MV-4-11 (cell line): ENCODE measurements around the gene PLD1.
"Not testable (repeated sequence)": the region's sequence is repeated elsewhere in the genome, so short reads cannot be mapped to it uniquely, and the experiment has no call there.

Source experiments
- DNase-seq: peaks from one replicate; lab custom pipeline; 2025; lab: John Stamatoyannopoulos, UW

The PLD1 gene

DNA sequence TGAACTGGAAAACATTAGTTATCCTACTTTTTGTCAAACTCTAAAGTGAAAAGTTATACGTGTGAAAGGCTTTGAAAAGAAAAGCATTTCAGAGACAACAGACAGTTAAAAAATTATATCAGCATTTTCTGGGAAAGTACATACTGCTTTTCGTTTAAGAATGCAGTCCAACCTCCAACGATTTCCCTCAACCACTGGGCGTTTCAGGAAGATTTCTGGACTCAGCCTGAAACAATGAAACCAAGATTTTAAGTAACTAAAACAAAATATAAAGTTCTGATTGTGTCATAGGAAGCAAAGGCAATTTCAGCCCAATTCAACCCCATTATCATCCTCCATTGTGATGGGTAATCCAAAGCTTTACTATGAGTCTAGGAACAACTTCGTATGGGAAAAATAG, 110.7 kb downstream of the PLD1 start:
- no peak for DNase-seq

DNA sequence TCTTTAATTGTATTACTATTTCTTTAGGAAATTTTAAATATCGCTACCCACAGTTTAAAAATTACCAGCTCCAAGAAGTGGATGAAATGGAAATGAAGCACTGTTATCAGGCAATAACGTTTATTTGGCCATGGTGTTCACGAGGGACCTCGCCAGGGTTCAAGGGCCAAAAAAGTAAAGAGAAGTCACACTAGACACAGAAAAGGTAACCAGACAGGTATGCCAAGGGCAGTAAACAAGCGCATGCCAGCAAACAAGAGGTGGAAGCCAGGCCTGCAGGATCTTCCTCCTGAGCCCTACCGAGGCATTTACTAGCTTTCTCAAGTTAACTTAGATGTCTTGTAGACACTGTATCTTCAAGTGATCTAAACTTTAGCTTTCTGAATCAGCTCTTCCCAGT, 113.5 kb downstream of the PLD1 start:
- no peak for DNase-seq

DNA sequence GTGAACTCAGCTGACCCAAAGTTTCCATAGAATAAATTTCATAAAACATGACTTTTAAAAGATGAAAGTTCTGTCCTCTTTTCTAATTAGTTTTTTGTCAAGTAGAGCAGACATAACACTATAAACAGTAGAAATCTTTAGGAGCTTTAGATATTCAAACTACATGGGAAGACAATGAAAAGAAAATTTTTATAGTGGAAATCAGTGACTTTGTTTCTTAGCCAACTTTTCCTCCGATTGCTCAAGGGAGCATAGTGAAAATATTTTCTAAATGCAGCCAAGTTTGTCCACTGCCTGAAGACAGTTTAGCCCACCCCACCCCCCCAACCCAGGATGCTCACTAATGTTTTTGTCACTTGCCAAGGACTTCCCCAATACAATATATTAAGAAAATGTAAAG, 114.9 kb downstream of the PLD1 start:
- DNase-seq = no peak

DNA sequence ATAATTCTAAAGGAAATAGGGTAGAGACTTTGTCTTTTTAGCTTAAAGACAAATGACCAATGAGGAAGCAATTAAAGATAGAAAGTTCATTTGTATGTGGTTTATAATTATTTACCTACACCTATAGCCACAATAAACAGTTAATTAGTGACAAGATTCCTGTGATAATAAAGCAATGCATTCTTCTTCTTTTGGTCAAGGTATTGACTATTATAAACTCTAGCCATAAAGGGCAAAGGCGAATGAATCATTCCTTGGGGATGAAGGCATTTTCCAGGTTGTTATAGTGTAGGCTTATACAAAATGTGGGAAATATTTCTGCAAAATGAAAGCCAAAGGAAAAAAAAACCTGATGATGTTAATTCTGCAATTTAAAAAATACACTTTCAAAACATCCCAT, 115.4 kb downstream of the PLD1 start:
- DNase-seq = no peak

DNA sequence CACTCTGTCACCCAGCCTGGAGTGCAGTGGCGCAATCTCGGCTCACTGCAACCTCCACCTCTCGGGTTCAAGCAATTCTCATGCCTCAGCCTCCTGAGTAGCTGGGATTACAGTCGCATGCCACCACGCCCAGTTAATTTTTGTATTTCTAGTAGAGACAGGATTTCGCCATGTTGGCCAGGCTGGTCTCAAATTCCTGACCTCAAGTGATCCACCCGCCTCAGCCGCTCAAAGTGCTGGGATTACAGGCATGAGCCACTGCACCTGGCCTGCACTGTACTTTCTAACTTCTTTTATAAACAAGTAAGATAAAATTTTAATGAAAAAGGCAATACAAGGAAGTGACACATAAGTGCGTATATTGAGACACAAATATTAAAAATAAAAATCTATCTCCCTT, 117.7 kb downstream of the PLD1 start:
- DNase-seq = not testable (repeated sequence)

DNA sequence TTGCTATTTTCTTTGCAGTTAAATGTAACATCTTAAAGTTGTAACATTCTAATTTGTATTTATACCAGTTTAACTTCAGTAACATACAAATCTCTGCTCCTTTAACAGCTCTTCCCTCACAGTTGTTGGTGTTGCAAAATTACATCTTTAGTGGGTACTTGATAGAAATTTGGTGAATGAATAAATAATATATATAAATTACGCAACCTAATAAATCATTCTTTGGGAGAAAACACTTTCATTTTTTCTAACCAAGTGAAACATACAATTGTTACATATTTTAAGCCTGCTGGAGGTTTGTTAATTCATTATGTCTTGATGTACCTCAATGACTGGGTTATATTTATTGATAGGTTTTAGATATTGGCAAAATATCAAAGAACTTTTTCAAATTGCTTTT, 118.8 kb downstream of the PLD1 start:
- DNase-seq = no peak

DNA sequence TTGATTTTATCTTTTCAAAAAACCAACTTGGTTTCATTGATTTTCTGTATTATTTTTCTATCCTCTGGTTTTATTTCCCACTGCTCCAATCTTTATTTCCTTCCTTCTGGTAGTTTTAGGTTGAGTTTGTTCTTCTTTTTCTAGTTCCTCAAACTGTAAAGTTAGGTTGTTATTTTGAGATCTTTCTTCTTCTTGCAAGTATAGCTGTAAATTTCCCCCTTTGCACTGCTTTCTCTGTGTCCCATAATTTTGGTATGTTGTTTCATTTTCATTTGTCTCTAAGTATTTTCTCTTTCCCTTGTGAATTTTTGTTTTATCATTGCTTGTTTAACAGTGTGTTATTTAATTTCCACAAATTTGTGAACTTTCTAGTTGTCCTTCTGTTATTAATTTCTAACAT, 120.0 kb downstream of the PLD1 start:
- DNase-seq = peak; percentile 70

DNA sequence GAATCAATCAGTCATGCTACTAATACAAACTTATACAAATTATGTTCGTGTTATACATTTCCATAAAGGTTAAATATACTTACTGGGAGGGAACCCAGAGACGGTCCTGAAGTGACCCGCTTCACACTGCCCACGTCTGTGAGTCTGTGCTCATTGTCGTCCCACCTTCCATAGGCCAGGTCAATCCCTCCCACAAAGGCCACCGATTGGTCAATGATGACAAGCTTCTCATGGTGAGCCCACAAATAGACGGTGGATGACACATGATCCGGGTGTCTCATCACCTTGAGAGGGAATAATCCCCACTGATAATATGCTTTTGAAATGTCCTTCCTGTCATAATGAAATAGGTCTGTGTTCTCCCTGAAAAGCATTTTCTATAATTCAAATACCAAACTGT, 121.7 kb downstream of the PLD1 start:
- DNase-seq = no peak

DNA sequence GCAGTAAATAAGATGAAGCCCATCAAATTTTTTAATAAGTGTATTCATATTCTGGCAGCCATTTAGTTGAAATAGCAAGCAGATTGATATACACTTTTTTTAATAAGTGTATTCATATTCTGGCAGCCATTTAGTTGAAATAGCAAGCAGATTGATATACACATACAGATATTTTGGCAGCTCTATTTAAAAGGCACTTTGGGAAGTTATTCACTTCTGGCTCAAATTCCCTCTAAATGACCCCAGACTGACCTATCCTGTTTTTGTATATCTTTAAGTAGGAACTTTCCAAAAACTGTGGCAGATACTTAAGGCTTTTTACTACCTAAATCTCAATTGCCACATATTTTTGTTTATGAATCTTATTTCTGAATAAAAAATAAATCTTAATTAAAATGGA, 122.3 kb downstream of the PLD1 start:
- no peak for DNase-seq

DNA sequence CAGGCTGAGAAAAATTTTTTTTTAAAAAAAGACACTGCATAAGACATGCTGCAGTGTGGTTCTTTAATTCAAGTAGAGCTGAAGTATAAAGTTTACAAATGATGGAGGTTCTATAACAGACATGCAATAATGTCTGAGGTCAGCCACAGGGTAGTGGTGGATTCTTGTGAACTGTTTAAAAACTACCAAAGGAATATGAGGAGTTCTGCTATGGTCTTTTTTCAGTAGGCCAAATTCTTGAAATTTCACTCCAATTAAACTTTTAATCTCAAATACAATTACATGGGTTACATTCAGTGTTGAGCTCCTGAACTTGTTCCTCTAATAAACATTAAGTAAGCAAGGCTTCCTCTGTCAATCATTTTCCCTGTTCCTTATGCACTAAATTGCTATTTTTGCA, 122.7 kb downstream of the PLD1 start:
- no peak for DNase-seq

DNA sequence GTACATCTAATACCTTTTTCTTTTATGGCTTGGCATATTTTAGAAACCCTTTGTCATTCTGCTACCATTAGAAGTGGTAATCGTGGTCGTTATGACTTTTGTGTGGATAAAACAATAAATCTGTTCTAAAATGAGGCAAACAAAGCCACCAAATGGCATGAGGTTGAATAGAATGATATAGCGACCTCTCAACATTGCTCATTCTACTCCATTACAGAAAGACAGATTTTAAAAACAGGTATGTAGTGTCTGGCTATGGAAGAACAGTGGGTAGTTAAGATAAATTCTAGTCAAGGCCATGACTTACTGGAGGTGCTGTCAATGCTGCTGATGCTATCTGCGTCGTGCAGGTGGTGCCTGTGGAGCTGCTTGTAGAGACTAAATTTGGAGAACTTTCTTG, 123.2 kb downstream of the PLD1 start:
- no peak for DNase-seq

DNA sequence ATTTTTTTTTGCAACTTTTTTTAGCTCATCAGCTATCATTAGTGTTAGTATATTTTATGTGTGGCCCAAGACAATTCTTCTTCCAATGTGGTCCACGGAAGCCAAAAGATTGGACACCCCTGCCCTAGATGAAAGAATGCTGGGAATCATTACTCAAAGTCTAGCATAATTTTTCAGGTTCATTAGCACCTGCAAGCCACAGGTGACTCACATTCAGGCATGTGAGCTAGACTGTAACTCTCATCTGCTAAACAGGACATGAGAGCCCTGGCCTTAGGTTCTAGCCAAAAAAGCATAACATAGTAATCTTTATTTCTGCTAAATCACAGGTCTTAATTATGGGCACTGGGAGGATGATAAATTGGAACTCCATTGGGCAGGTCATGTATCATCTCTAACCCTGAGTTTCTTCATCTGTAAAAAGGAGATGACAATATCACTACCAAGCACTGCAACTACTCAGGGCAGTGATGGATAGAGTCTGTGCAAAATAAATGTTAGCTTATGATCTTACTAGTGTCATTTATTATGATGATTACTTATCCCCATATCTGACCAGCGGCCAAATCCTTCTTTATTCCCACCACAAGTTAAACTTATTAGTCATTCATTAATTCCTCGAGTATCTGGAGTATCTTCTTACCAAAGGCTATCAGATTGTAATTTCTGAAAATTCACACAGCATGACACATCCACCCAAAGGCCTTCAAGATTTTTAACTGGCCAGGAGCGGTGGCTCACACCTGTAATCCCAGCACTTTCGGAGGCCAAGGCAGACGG, 125.0 kb downstream of the PLD1 start:
- no peak for DNase-seq

DNA sequence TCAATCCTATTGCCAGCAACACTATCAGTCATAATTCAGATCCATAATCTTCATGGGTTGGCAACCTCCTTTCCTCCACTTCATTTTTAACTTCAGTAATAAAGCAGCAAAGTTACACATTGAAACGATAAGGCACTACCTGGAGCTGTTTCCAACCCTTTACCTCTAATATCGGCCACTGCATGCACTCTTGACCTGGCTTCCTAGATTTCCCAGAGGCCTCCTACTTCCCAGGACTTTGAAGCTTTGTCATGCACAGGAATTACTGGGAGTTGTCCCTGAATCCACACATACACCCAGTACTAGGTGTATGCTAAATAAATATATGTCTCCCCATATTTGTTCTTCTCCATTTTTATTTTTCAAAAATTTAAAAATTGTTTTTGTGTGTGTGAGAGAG, 126.1 kb downstream of the PLD1 start:
- no peak for DNase-seq

DNA sequence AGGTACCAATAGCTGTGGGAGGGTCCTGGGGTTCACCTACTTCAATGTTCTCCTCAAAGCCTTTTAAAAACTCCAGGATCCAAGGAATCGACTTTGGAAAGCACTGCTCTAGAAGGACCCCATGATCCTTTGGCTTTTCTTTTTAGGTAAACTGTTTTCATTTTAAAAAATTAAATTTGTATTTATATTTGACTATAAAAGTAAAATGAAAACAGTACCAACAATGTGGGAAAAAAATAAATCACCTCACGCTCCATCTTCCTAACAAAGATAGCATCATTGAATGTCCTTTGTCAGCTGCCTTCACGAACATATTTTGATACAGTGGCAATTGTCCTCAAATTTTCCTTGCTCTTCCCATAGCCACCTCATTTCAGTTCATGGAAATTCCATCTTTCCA, 127.5 kb downstream of the PLD1 start:
- DNase-seq = no peak

DNA sequence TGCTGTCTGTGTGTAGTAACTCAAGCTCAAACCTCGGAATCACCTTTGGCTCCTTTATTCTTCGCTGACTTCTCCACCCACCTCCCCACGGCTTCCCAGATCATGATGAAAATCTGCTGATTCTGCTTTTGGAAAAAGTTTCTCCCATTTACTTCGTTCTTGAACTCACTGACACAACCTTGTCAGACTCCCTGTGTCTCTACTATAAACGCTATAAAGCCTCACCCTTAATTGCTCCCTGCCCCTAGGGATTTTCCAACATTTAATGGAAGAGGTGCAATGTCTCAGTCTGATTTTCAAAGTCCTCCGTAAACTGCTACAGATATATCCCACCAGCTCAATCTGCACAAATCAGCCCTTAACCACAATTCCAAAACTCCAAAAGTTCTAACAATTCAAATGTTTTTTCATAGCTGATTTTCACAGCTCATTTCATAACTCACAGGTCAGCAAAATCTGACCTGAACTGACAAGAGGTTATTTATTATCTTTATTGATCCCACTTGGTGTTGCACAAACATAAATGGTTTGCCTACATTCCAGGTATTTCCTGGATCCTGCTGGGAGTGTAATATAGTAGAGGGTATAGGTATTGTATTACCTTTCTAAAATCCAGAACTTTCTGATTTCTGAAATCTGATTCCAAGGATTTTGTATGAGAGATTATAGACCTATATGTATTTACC, 129.4 kb downstream of the PLD1 start:
- no peak for DNase-seq

DNA sequence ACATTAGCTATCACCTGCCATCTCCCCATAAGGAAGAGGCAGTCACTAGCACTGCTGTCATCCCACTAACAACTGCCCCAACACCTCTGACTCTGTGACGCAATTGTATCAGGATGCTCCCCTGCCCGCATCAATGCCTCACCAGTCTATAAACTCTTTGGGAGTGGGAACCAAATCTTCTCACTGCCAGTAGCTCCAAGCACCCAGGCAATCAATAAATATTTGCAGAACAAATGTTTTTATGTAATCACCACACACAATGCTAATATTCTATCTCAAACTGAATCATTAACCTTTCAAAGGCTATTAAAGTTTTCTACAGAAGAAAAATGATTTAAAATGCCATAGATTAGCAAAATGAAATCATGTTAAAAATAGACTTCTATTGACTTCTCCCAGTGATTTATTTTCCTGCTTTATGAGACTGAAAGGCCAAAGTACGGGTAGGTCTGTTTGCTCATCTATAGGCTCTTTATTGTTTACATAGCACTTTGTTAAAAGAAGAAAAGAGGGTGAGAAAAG, 131.3 kb downstream of the PLD1 start:
- DNase-seq = no peak

DNA sequence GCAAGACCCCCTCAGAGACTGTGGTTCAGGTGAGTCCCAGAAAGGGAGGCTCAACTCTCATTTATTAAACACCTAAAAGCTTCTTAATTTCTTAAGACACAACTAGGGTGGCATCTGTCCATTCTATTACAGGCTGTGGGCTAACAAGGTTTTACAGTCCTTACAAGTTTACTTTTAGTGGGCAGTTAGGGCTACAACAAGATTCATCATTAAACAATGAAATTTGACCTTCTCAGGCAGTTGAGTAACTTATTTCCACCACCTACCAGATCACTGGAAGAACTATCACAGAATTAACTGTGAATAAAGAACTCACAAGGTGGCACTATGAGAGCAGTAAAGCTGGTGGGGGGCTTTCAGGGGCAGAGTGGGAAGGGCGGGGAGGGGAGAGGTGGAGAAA, 132.6 kb downstream of the PLD1 start:
- no peak for DNase-seq

DNA sequence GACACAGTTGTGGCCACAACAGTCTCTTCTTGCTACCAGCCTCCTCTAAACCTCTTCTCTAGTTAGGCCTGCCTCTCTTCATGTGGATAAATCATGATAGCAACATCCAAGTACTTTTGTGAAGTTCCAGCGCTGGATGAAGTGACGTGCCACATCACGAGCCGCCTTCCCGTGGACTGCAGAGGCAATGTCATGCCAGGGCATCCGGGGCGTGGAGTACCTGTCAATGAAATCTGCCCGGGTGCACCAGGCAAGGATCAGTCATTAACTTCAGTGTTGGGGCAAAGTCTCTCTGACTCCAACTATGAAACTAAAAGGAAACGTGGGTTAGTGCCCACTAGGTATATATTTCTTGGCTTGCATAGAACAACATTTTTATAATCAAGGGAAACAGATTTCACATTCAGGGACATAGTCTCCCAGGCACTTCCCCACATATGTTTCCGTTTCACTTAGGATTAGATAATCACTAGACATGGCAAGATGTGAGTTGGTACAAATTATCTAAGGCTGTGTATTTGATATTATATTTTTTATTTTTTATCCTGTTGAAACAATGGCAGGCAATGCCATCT, 133.6 kb downstream of the PLD1 start:
- DNase-seq = no peak

DNA sequence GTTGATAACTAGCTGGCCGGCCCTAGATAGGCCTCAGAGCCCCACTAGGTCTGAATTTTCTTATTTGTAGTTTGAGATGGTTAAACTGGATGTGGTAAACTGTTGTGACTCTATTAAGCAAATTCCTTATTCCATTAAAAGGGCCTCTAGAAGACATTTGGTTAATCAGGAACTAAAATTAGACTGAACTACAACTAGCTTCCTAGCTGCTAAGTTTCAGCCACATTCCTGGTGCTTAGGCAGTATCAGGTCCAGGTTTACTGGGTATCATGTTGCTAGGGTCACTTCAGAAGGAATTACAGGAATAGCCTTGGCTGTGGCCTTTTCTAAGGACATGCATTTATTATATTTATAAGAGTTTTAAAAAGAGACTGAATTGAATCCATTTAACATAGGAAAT, 136.3 kb downstream of the PLD1 start:
- DNase-seq = no peak

DNA sequence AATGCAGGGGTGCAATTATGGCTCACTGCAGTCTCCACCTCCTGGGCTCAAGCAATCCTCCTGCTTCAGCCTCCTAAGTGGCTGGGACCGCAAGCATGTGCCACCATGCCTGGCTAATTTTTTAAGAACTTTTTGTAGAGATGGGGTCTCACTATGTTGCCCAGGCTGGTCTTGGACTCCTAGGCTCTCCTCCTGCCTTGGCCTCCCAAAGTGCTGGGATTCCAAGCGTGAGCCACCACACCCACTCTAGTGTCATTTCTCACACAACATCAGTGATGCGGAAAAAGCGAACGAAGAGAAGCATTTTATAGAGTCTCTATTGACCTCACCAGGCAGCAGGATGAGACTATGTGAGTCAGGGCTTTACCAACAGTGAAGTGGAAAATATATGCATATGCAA, 137.7 kb downstream of the PLD1 start:
- DNase-seq = no peak

DNA sequence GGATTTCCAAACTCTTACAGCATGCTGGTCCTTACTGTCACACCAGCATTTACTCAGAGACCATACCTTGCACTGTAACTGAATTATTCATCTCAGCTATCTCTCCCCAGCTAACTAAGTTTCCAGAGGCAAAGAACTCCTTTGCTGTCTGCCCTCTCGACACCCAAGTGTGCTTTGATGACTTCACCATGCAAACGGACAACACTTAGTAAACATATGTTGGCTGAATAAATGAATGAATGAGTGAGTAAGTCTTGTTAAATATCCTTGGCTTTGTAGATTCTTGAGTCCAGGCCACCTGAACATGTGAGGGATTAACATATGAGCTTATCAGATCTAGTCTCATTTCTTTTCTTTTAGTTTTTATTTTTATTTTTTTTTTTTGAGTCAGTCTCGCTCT, 138.2 kb downstream of the PLD1 start:
- no peak for DNase-seq

DNA sequence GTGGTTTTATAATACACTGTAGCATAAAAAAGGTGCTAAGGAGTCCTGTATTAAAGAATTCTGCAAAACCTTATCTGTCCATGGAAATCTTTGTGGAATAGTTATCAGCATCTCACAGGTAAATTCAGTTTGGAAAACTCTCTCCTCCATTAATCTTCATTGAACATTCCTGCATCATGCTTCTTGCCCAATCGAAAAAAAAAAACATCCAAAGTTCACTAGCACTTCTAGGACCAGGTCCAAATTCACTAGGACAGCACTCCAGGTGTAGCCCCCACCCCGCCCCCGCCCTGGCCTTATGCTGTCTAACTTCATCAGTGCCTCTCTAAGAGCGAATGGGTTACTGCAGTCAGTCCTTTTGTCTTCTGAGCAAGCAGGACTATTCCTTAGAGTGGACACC, 138.6 kb downstream of the PLD1 start:
- DNase-seq = no peak

DNA sequence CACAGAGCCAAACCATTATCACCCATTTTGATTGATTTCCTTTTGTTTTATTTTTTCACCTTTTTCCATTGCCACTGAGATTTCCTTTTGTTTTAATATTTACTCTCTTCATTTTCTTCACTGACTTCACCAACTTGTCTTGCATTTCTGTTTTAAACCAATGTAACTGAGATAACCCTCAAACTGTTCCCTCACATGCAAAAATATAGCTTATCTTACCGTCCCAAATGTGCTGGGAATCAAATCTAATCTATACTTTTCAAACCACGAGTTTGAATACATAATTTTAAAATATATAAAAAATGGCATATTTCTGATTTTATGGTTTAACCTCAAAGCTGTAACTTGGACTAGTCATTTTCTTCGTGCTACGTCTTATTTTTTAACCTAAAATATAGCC, 143.8 kb downstream of the PLD1 start:
- no peak for DNase-seq
